Measurements from ENCODE around the gene PI16.
"Not testable (repeated sequence)": the region's sequence is repeated elsewhere in the genome, so short reads cannot be mapped to it uniquely, and the experiment has no call there.

PI16 gene

GRCh38 chr6:36975231-36976006, 20.9 kb downstream of the PI16 start:
- DNase-seq (ENCODE audit: low read depth, low spot score): no peak

GRCh38 chr6:36976007-36976264, 21.4 kb downstream of the PI16 start:
- DNase-seq (ENCODE audit: low read depth, low spot score): no peak

GRCh38 chr6:36976509-36976908, 22.0 kb downstream of the PI16 start:
- DNase-seq (ENCODE audit: low read depth, low spot score): no peak

- DNase-seq (ENCODE audit: low read depth, low spot score): no peak
Measured at GRCh38 chr6:36976931-36977330, 22.4 kb downstream of the PI16 start.

GRCh38 chr6:36977470-36977941, 23.0 kb downstream of the PI16 start:
- no peak for DNase-seq (ENCODE audit: low read depth, low spot score)

- DNase-seq (ENCODE audit: low read depth, low spot score): no peak
Measured at GRCh38 chr6:36978421-36979346, 24.1 kb downstream of the PI16 start.

- no peak for DNase-seq (ENCODE audit: low read depth, low spot score)
Measured at GRCh38 chr6:36979347-36979742, 24.8 kb downstream of the PI16 start.

GRCh38 chr6:36980129-36980528, 25.6 kb downstream of the PI16 start:
- no peak for DNase-seq (ENCODE audit: low read depth, low spot score)

- DNase-seq (ENCODE audit: low read depth, low spot score): peak; percentile 59
Measured at GRCh38 chr6:36980876-36981619, 26.5 kb downstream of the PI16 start.

GRCh38 chr6:36983538-36983937, 29.0 kb downstream of the PI16 start:
- no peak for DNase-seq (ENCODE audit: low read depth, low spot score)

- DNase-seq (ENCODE audit: low read depth, low spot score): peak; percentile 59
Measured at GRCh38 chr6:36984581-36985416, 30.3 kb downstream of the PI16 start.

GRCh38 chr6:36985417-36985807, 30.9 kb downstream of the PI16 start:
- no peak for DNase-seq (ENCODE audit: low read depth, low spot score)

- peak; percentile 92 for DNase-seq (ENCODE audit: low read depth, low spot score)
Measured at GRCh38 chr6:36985808-36986703, 31.5 kb downstream of the PI16 start, which contains the start of gene MTCH1. TSS of gene MTCH1 (minus strand) at chr6:36986196. CDS start at chr6:36986173, 23 bp downstream.

GRCh38 chr6:36986704-36987047, 32.1 kb downstream of the PI16 start:
- DNase-seq (ENCODE audit: low read depth, low spot score): no peak

GRCh38 chr6:36989264-36989663, 34.7 kb downstream of the PI16 start:
- DNase-seq (ENCODE audit: low read depth, low spot score): no peak

- not testable (repeated sequence) for DNase-seq (ENCODE audit: low read depth, low spot score)
Measured at GRCh38 chr6:36990401-36990800, 35.9 kb downstream of the PI16 start.

- no peak for DNase-seq (ENCODE audit: low read depth, low spot score)
Measured at GRCh38 chr6:36997811-36998722, 43.5 kb downstream of the PI16 start.

- no peak for DNase-seq (ENCODE audit: low read depth, low spot score)
Measured at GRCh38 chr6:36998723-36999038, 44.1 kb downstream of the PI16 start.

GRCh38 chr6:36999061-36999750, 44.7 kb downstream of the PI16 start:
- no peak for DNase-seq (ENCODE audit: low read depth, low spot score)

Data from ELF-1 (cell line).